AG04449 (cell line): Measurements from ENCODE around the gene CTXN1.

Experiments
- CTCF ChIA-PET: fragments of 350-600 bp; formaldehyde crosslinking; extraction: SDS; loops from one replicate; lab custom pipeline; 2021; ENCODE audit warnings: antibody characterized with exemption; lab: Yijun Ruan, JAX
- POLR2A ChIA-PET: fragments of 400-600, 350-600 bp; formaldehyde crosslinking; extraction: SDS; loops from one replicate; lab custom pipeline; 2020; ENCODE audit warnings: antibody characterized with exemption, inconsistent platforms; lab: Yijun Ruan, JAX
- DNase-seq: peaks from one replicate; pipeline ENCODE4 v3.0.0-alpha.2; 2010; ENCODE audit warnings: low read depth, low spot score
- H3K4me3 ChIP-seq: 2 replicates; pipeline ENCODE4 v1.5.1; 2011; ENCODE audit warnings: low read depth, mild to moderate bottlenecking, control low read depth, low read length
- CTCF ChIP-seq: IDR thresholded peaks from one replicate; pipeline ENCODE4 v1.5.1; 2011; ENCODE audit warnings: mild to moderate bottlenecking, moderate library complexity, low read length, control low read depth, inconsistent platforms; ENCODE audit not compliant: insufficient read depth; ENCODE audit errors: missing control alignments

The CTXN1 gene

GRCh38 chr19:7924651-7925170 is 1.2 kb downstream of the CTXN1 start:
- H3K4me3 ChIP-seq = no peak overlapping the region; the same call in 1 of the 2 replicates
- TF ChIP-seq CTCF = no peak
- no peak for DNase-seq
- CTCF ChIA-PET = interaction anchor here (0.6 to 2.0 kb wide), 5 partner anchors 13 to 314 kb away, joined by 3 to 6 read pairs (median 3); no protein-coding TSS in a partner anchor
- POLR2A ChIA-PET = interaction anchor here (0.7 kb wide), 1 partner anchor 51 kb away, joined by 4 read pairs; no protein-coding TSS in a partner anchor

- no peak for TF ChIP-seq CTCF
- DNase-seq = no peak
- ChIA-PET POLR2A (interaction anchor here (0.7 kb wide), 1 partner anchor 51 kb away, joined by 4 read pairs; no protein-coding TSS in a partner anchor), CTCF (interaction anchor here (0.6 to 2.0 kb wide), 6 partner anchors 14 to 315 kb away, joined by 3 to 6 read pairs (median 3); no protein-coding TSS in a partner anchor)
- no peak overlapping the region for H3K4me3 ChIP-seq
Measured at GRCh38 chr19:7924241-7924640, 1.7 kb downstream of the CTXN1 start.

- ChIA-PET POLR2A (no interaction called here), CTCF (interaction anchor here (0.6 to 2.0 kb wide), 6 partner anchors 15 to 84 kb away, joined by 3 to 7 read pairs (median 3); partner anchors contain the start of gene TIMM44)
- no peak for DNase-seq
- H3K4me3 ChIP-seq = no peak overlapping the region
- TF ChIP-seq CTCF = no peak
Measured at GRCh38 chr19:7923295-7924191, 2.4 kb downstream of the CTXN1 start.

- ChIA-PET CTCF (interaction anchor here (1.5 to 5.9 kb wide), 4 partner anchors 21 to 80 kb away, joined by 6 to 29 read pairs (median 8); partner anchors contain the start of gene TIMM44), POLR2A (no interaction called here)
- no peak for DNase-seq
- TF ChIP-seq CTCF = no peak
- no peak overlapping the region for H3K4me3 ChIP-seq
Measured at GRCh38 chr19:7922836-7923195, 3.1 kb downstream of the CTXN1 start.

GRCh38 chr19:7921967-7922835 is 3.7 kb downstream of the CTXN1 start:
- ChIA-PET CTCF (interaction anchor here (1.5 to 5.9 kb wide), 5 partner anchors 16 to 70 kb away, joined by 3 to 29 read pairs (median 8); partner anchors contain the start of gene TIMM44), POLR2A (no interaction called here)
- no peak for TF ChIP-seq CTCF
- H3K4me3 ChIP-seq = peak overlapping the region; percentile 66; the same call in 1 of the 2 replicates
- DNase-seq = no peak
